ENCODE results near the gene FLVCR1.

GRCh38 chr1:212915245-212916091 is 57.4 kb downstream of the FLVCR1 start:
- TF ChIP-seq CTCF (IDR thresholded peaks at IDR 0.05) (0 out of 2 replicates have a peak, but pooled peaks have one; percentile 25), GABPB1 (CRISPR knock-in tag; IDR thresholded peaks at IDR 0.05) (no peak), SOX15 (CRISPR knock-in tag; IDR thresholded peaks at IDR 0.05) (no peak), NFYB (CRISPR knock-in tag; conservative IDR thresholded peaks at IDR 0.05; ENCODE audit: low read depth) (no peak), USF2 (CRISPR knock-in tag; IDR thresholded peaks at IDR 0.05) (no peak), MAX (CRISPR knock-in tag; IDR thresholded peaks at IDR 0.05) (no peak), CDX4 (CRISPR knock-in tag; IDR thresholded peaks at IDR 0.05; ENCODE audit: borderline replicate concordance) (no peak), AFF4 (CRISPR knock-in tag; IDR thresholded peaks at IDR 0.05; ENCODE audit: borderline replicate concordance) (no peak; the same call in 1 of the 2 replicates), NFATC4 (CRISPR knock-in tag; IDR thresholded peaks at IDR 0.05) (no peak), MXD4 (CRISPR knock-in tag; IDR thresholded peaks at IDR 0.05; ENCODE audit: borderline replicate concordance) (no peak), ZBTB43 (CRISPR knock-in tag; IDR thresholded peaks at IDR 0.05) (no peak)
